B cell (primary cell): ENCODE measurements around the gene OR1J2. TPM values are rescaled to one million over a fixed set of nuclear protein-coding genes. Genes with fewer than 3 reads are reported as not detected.
"Not testable (repeated sequence)": the region's sequence is repeated elsewhere in the genome, so short reads cannot be mapped to it uniquely, and the experiment has no call there.

Experiments used
- ATAC-seq: fragments of 200-7000 bp; cut with Tn5 transposase; one replicate; pipeline ENCODE4 v1.10.0; 2021; ENCODE audit warnings: low read depth, mild to moderate bottlenecking, moderate number of reproducible peaks, moderate library complexity
- CTCF ChIA-PET: fragments of 350-600 bp; sonication (Branson Sonifier 250); formaldehyde crosslinking; loops from one replicate; lab custom pipeline; 2021; ENCODE audit warnings: antibody characterized with exemption, inconsistent platforms; lab: Charles Lee
- POLR2A ChIA-PET: fragments of 350-600 bp; sonication (Branson Sonifier 250); formaldehyde crosslinking; loops from one replicate; lab custom pipeline; 2021; ENCODE audit warnings: antibody characterized with exemption; lab: Charles Lee
- DNase-seq: peaks from one replicate; pipeline ENCODE4 v3.0.0; 2013
- H2AFZ ChIP-seq: 2 replicates; pipeline ENCODE4 v1.6.1; 2012; ENCODE audit warnings: mild to moderate bottlenecking, low read depth, low read length; ENCODE audit not compliant: insufficient read depth, poor library complexity, severe bottlenecking
- H3K27ac ChIP-seq, 2 donors: 1 replicate in 1 of 2; 2 replicates in 1 of 2; pipeline ENCODE4 v1.5.1; 2012 to 2013; ENCODE audit warnings: low read length in 2 of 2, mild to moderate bottlenecking in 2 of 2, moderate library complexity in 1 of 2
- H3K27me3 ChIP-seq, 4 experiments: fragments of 200-600 bp in 1 of 4; sonication (generic) in 1 of 4; replicated peaks in 1 of 4; 1 replicate in 2 of 4; 2 replicates in 2 of 4; pipeline versions ENCODE4 v1.6.1 to v1.7.0; 2013 to 2016; ENCODE audit warnings: low read length in 3 of 4, mild to moderate bottlenecking in 2 of 4, mixed read lengths in 1 of 4, moderate library complexity in 1 of 4; ENCODE audit not compliant: insufficient read depth in 4 of 4, control insufficient read depth in 3 of 4; ENCODE audit errors: control extremely low read depth in 1 of 4
- H3K36me3 ChIP-seq, 2 experiments: replicated peaks in 1 of 2; 1 replicate in 1 of 2; 2 replicates in 1 of 2; pipeline versions ENCODE4 v1.6.1 to v1.7.1; 2013; ENCODE audit warnings: low read length in 1 of 2; ENCODE audit not compliant: insufficient read depth in 2 of 2, control insufficient read depth in 1 of 2; ENCODE audit errors: control extremely low read depth in 1 of 2, extremely low read depth in 1 of 2
- H3K4me1 ChIP-seq, 2 donors: fragments of 200-600 bp in 1 of 2; sonication (generic) in 1 of 2; 1 replicate in 1 of 2; 2 replicates in 1 of 2; pipeline versions ENCODE4 v1.5.1 to v1.6.1; 2013 to 2017; ENCODE audit warnings: low read length in 2 of 2; ENCODE audit not compliant: control insufficient read depth in 2 of 2, insufficient read depth in 2 of 2
- H3K4me2 ChIP-seq: replicated peaks from 2 replicates; pipeline ENCODE3; 2012; ENCODE audit warnings: mild to moderate bottlenecking, low read depth, low read length; ENCODE audit not compliant: poor library complexity, severe bottlenecking
- H3K4me3 ChIP-seq, 5 experiments: fragments of 200-600 bp in 1 of 5; sonication (generic) in 1 of 5; 1 replicate in 3 of 5; 2 replicates in 2 of 5; pipeline versions ENCODE4 v1.5.1 to v1.7.0; 2011 to 2016; ENCODE audit warnings: low read length in 4 of 5, mild to moderate bottlenecking in 4 of 5, low read depth in 2 of 5, control low read depth in 1 of 5, moderate library complexity in 1 of 5; ENCODE audit not compliant: insufficient read depth in 1 of 5; ENCODE audit errors: control extremely low read depth in 1 of 5, extremely low read depth in 1 of 5
- H3K79me2 ChIP-seq: fragments of 200-600 bp; sonication (generic); one replicate; pipeline ENCODE4 v1.6.0; 2016; ENCODE audit warnings: low read length; ENCODE audit not compliant: control insufficient read depth, insufficient read depth
- H3K9ac ChIP-seq: fragments of 200-600 bp; sonication (generic); 2 replicates; pipeline ENCODE4 v1.6.1; 2017; ENCODE audit warnings: mild to moderate bottlenecking, low read length, moderate library complexity
- H3K9me3 ChIP-seq, 3 donors: one replicate each; pipeline versions ENCODE4 v1.6.1 to v1.7.1; 2013; ENCODE audit warnings: low read length in 2 of 3; ENCODE audit not compliant: control insufficient read depth in 2 of 3, insufficient read depth in 1 of 3; ENCODE audit errors: control extremely low read depth in 1 of 3
- H4K20me1 ChIP-seq: 2 replicates; pipeline ENCODE4 v1.6.0; 2012; ENCODE audit warnings: mild to moderate bottlenecking, low read length; ENCODE audit not compliant: insufficient read depth, control insufficient read depth, poor library complexity, severe bottlenecking
- H3K27ac Mint-ChIP-seq: one replicate; pipeline ENCODE4 v1.8.0; 2021; ENCODE audit warnings: mixed read lengths
- H3K27me3 Mint-ChIP-seq: one replicate; pipeline ENCODE4 v1.8.0; 2021; ENCODE audit warnings: mixed read lengths
- H3K4me1 Mint-ChIP-seq: one replicate; pipeline ENCODE4 v1.8.0; 2021; ENCODE audit warnings: mixed read lengths
- H3K4me3 Mint-ChIP-seq: one replicate; pipeline ENCODE4 v1.8.0; 2021; ENCODE audit warnings: mixed read lengths
- H3K9me3 Mint-ChIP-seq: one replicate; pipeline ENCODE4 v1.8.0; 2022; ENCODE audit warnings: mixed read lengths; ENCODE audit not compliant: insufficient read depth
- EZH2 ChIP-seq: IDR thresholded peaks from 2 replicates; pipeline ENCODE4 v1.6.1; 2012; ENCODE audit warnings: borderline replicate concordance, low read depth, mild to moderate bottlenecking, moderate library complexity, low read length; ENCODE audit not compliant: insufficient read depth, poor library complexity, severe bottlenecking
- WGBS: methylation state at CpG from one replicate; pipeline ENCODE4 v1.1.5; 2013; ENCODE audit warnings: missing lambda C conversion rate; ENCODE audit not compliant: insufficient coverage; 5-methylcytosine and 5-hydroxymethylcytosine counted together
- intact Hi-C: fragments of 100-400 bp; cut with micrococcal nuclease; formaldehyde crosslinking; loops from one replicate; pipeline ENCODE4 v1.10.0; 2022
- polyA plus RNA-seq: library from polyadenylated mRNA; depleted of rRNA; stranded (reverse); fragments of >200 nt; gene quantifications from 2 replicates; pipeline ENCODE4 v1.2.3, GENCODE V29; 2012
- total RNA-seq, 2 donors: library from RNA; stranded (reverse); fragments of 120-200 nt in 1 of 2; gene quantifications; 1 replicate in 1 of 2; 2 replicates in 1 of 2; pipeline versions ENCODE4 v1.2.3 to v1.2.4, GENCODE V29; 2013 to 2022
- TF ChIP-seq, protein P1 (sequence below): fragments of 200-600 bp; IDR thresholded peaks from one replicate; pipeline ENCODE4 v1.8.0; 2022; ENCODE audit warnings: antibody characterized with exemption, mild to moderate bottlenecking

OR1J2 gene
- total and polyA plus RNA-seq, 2 donors (not counting 1 experiment from before 2014, with no cell fraction given): not detected

DNA sequence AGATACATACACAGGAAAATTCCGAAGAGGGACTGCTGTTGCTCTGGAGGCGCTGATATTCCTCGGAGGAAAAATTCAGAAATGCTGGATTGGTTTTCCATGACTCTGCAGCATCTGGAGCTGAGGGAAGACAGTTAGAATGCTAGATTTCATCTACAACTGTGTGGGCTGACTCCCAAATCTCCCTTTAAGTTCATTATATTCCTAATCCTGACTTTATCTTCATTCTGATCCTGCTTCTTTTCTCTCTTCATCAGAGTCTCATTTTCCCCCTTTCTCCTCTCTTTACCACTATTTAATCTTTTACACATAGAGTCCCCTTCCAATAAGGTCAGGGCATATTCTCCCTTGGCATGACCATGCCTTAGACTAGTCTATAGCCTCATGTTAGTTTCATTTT, 16.6 kb downstream of the OR1J2 start, which contains the start of gene OR1N1:
OR1N1 (minus strand) TSS at position 101 of the 400 bp plus-strand sequence; CDS start at position 101, 0 bp downstream.
- 96% methylated on average over 3 of the region's 3 CpGs for WGBS
- Histone ChIP-seq H3K27ac (no peak within 1 kb of the TSS), H3K4me1 (no peaks in the 10 kb centered on the region), H2AFZ (no peak within 1 kb of the TSS), H3K9ac (no peak within 1 kb of the TSS), H3K9me3 (no peaks in the 10 kb centered on the region), H3K79me2 (no peaks in the 10 kb centered on the region), H3K4me2 (no peak within 1 kb of the TSS), H3K27me3 (peaks cover 0 to 9% (median 2%) of the 10 kb centered on the region in 4 experiments), H4K20me1 (no peaks in the 10 kb centered on the region), H3K4me3 (no peak within 1 kb of the TSS), H3K36me3 (no peaks in the 10 kb centered on the region)
- intact Hi-C loops: no loop called here
- no peaks in the 10 kb centered on the region for H3K9me3 Mint-ChIP-seq
- DNase-seq (no peak), ATAC-seq (no peak)
- POLR2A ChIA-PET: no interaction called here
- no peak within 1 kb of the TSS for H3K27ac Mint-ChIP-seq
- CTCF ChIA-PET: no interaction called here
- H3K4me3 Mint-ChIP-seq: no peak within 1 kb of the TSS
- H3K27me3 Mint-ChIP-seq: peaks cover 42% of the 10 kb centered on the region
- TF ChIP-seq, protein P1, sequence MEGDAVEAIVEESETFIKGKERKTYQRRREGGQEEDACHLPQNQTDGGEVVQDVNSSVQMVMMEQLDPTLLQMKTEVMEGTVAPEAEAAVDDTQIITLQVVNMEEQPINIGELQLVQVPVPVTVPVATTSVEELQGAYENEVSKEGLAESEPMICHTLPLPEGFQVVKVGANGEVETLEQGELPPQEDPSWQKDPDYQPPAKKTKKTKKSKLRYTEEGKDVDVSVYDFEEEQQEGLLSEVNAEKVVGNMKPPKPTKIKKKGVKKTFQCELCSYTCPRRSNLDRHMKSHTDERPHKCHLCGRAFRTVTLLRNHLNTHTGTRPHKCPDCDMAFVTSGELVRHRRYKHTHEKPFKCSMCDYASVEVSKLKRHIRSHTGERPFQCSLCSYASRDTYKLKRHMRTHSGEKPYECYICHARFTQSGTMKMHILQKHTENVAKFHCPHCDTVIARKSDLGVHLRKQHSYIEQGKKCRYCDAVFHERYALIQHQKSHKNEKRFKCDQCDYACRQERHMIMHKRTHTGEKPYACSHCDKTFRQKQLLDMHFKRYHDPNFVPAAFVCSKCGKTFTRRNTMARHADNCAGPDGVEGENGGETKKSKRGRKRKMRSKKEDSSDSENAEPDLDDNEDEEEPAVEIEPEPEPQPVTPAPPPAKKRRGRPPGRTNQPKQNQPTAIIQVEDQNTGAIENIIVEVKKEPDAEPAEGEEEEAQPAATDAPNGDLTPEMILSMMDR: no peak
- no peak for TF ChIP-seq EZH2
- no peaks in the 10 kb centered on the region for H3K4me1 Mint-ChIP-seq

DNA sequence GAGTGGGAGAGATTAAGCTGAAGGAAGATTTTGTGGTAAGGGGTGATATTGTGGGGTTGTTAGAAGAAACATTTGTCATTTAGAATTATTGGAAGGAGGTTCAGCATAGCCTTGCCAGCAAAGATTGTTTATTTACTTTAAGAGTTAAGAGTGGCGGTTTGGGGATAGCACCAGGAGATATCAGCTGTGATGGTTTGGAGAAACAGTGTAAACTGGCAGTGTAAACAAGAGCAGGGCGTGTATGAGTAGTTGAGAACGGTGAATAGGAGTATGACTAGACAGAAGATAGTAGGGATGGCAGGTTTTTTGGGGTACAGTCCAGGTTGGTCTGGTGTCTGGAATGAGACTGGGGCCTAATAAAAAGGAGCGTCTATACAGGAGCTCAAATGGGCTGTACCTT, 20.6 kb downstream of the OR1J2 start:
- H3K9ac ChIP-seq, H3K4me1 Mint-ChIP-seq, DNase-seq, H2AFZ ChIP-seq, H3K79me2 ChIP-seq, H3K27ac Mint-ChIP-seq, POLR2A ChIA-PET, H3K4me3 Mint-ChIP-seq, H3K4me1 ChIP-seq, H3K4me3 ChIP-seq, H3K27me3 ChIP-seq, CTCF ChIA-PET, H3K9me3 ChIP-seq, intact Hi-C loops, H3K36me3 ChIP-seq, H4K20me1 ChIP-seq, ATAC-seq, H3K4me2 ChIP-seq, H3K9me3 Mint-ChIP-seq, H3K27ac ChIP-seq: not testable (repeated sequence)
- 89% methylated on average over 3 of the region's 4 CpGs for WGBS
- H3K27me3 Mint-ChIP-seq: peaks cover 18% of the 10 kb centered on the region
